Activated naive CD4-positive, alpha-beta T cell treated with Interleukin-2 at 50 U/mL for 16 hours (primary cell): ENCODE measurements around the gene RNF152.

Experiments used
- DNase-seq: peaks from one replicate; pipeline ENCODE4 v3.0.0-alpha.2; 2020

The RNF152 gene

DNA sequence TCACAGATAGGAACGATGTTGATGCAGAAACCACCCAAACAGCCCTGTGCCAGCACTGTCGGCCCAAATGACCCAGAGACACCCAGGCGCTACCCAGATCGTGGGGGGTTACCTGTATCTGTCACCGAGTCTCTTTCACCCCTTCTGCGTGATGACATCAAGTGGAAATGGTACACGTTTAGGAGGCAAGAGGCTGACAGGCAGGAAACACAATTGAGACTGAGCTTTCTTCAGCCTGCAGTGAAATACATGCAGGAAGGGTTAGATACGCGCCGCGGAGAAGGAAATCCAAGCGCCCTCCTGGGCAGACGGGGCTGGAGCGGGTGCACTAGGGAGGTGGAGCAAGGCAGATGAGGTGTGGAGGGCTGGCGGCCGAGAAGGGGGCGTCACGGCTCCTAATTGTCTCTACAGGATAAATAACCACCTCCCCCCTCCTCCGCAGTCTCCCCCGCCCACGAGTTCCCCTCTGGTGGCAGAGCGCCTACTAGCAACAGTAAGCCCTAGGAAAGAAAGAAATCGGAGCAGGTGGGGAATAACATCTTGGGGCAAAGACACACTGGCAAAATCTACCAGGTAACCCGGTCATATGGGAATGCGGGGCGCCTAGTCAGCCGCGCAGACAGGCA, at the start of gene RNF152:
RNF152 (minus strand) TSS at position 325 of the 626 bp plus-strand sequence. CDS start 76,544 bp downstream, outside the sequence.
- peak; percentile 33 for DNase-seq

GRCh38 chr18:61941948-61942471, 49.2 kb upstream of the RNF152 start:
- no peak for DNase-seq

DNA sequence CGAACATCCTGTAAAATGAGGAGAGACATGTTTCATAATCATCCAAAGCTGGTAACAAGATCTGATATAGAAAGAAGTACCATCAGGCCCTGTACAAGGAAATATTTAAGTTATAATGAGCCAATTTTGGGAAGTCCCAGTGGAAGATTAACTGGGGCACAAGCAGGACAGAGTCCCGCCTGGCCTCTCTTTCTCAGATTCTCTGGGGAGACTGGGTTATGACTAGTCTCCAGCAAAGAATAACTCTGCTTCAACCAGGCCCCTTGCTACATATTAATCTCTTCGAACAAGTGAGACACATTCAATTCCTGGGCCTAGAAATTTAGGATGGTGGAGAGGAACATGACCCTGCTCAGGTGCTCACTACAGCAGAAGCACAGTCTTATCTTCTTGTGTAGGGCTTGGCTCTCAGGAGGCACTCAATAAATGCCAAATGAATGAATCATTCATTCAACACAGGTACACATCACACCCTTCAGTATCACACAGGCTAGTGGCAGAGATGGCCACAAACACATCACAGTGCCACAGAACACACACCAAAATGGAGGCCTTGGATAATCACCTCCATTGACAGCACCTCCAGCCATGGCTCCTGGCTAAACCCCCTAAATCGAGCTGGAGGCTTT, 46.4 kb upstream of the RNF152 start:
- no peak for DNase-seq

DNA sequence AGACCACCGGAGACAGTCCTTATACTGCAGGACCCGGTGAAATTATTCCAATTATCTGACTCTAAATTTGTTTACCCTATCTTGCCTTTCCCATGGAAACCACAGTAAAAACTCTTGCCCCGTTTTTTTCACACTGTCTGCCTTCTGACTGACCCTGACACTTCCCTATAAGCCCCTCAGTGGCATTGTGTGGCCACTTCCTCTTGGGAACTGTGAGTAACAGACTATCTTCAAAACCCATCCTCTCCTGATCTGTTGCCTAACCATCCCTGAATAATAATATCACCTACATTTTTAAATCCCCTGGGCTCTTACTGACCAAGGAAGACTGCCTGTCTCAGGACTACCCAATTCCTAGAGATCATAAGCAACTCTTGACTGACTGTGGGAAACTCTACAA, 42.6 kb upstream of the RNF152 start:
- no peak for DNase-seq

- DNase-seq, result no peak
These were observed 39.0 kb upstream of the RNF152 start for GRCh38 chr18:61931654-61932379.

GRCh38 chr18:61929881-61930640, 37.3 kb upstream of the RNF152 start:
- DNase-seq, result no peak

DNA sequence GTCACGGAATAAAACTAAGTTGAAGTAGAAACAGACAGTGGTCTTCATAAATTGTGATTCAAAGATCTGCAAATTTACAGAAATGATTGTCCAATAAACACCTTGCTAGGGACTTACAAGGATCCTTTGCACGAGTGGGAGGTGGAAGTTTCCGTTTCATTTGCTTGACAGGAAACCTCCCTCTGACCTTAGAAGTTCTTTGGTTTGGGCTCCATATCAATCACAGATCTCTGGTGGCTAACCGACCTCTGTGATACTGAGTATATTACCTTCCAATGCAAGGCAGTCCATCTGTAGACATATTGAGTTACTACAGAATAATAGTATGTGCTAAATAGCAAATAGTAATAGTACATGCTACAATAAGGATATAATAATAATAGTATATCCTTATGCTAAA, 33.7 kb upstream of the RNF152 start:
- DNase-seq, result peak; percentile 49

DNA sequence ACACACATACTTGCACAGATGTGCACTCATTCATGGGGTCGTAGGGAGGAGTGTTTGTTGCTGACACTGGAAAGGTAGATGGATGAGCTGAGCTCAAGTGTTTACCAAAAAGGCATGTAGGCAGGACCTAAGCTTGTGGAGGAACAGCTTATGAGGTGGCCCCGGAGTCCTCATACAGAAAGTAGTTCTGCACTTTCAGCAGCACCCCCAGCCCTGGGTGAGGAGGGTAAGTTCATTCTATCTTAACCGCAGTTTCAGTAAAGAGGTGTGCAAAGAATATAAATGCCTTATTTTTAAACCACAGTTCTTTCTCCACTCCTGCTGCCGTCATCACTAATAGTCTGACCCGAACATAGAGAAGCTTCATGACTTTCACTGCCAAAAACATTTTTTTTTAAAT, 31.7 kb upstream of the RNF152 start:
- DNase-seq, result no peak

GRCh38 chr18:61922435-61922834, 29.6 kb upstream of the RNF152 start:
- DNase-seq, result no peak

GRCh38 chr18:61921621-61922235, 28.9 kb upstream of the RNF152 start:
- no peak for DNase-seq

DNA sequence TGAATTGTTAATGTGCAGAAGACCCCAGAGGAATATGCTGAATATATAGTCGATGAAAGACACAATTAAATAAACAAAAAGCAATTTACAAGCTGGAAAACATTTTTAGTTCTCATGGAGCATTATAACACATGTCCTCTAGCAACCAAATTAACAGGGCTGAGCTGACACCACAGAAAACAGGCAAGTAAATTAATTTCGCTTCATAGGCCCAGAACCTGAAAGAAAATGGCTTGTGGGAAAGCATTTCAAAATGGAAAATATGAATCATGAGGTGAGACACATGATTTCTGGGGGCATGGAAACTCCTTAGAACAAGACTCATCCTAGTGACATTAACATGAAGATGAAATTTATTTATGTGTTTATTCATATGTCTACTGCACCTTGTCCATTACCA, 25.0 kb upstream of the RNF152 start:
- no peak for DNase-seq

- DNase-seq, result no peak
These were observed 19.7 kb upstream of the RNF152 start for GRCh38 chr18:61912476-61912875.

DNA sequence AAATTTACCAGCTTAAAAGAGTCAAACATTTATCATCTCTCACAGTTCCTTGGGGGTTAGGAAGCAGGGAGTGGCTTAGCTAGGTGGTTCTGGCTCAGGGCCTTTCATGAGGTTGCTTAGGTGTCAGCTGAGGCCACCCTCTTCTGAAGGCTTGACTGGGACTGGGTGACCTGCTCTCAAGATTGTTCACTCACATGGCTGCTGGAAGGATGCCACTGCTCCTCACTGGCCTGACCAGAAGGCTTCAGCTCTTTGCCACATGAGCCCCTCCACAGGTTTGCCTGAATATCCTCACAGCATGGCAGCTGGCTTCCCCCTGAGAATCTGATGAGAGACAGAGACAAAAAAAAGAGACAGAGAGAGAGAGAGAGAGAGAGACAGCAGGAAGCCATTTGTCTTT, 17.3 kb upstream of the RNF152 start:
- no peak for DNase-seq

DNA sequence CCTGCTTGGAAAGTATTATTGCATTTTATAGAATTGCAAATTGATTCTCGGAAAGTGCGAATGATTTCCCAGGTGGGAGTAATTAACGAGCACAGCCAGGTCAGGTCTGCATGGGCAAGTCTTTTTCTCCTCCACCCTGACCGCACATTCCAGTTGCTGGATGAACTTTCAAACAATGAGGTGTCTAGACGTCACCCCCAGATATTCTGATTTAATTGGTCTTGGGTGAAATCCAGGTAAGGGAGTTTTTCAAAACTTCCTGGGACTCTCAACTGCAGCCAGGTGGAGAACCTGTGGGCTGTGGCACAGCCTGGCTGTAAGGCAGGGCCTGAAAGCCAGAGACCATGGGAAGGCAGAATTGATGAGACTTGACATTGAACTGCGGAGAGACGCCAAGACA, 15.9 kb upstream of the RNF152 start:
- DNase-seq, result no peak

DNA sequence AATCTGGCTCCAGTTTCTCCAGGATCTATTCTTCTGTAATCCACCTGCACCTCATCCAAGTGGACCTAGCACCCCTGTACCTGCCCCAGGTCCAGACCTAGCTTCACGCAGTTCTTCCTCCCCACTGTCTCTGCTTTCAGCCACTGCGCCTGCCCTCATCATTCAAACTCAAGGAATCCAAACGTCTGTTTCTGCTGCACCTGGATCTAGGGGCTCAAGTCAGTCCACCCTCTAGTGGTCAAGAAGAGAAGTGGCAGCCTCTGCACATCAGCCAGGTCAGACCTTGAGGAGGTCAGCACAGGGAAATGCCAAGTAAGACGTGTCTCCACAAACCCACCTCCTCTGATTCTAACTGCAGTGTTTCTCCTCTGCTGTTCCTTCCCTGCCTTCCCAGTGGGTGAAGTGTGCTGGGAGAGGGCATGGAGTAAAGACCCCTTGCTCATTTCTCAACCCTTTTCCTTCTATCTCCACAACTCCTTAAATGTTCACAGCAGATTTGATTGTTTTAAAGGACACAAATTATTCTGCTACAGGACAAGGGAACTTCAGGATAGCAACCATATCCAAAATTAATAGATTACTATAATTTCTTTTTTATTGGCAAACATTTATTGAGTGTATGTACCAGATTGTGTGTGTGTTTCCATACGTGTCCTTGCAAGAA, 8.6 kb upstream of the RNF152 start:
- DNase-seq, result peak; percentile 45

- DNase-seq, result no peak
These were observed 7.9 kb upstream of the RNF152 start for GRCh38 chr18:61900504-61901281.

DNA sequence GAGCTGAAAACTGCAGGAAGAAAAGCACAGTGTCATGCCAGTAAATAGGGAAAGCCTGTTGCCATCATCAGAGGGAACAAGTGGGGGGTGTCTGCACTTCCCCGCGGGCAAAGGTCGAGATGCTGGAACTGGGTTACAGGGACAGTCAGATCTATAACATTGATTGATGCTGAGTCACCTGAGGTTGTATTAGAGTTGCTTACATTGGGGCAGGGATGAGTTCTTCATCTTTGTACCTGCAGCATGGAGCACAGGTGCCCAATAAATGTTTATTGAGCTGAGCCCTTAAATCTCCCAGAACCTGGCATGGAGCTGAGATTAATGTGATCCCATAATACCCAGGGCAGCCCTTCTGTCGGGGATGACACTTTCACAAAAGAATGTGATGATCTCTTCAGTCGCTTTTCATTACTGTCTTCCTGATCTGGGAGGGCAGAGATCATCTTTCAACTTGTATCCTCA, 5.9 kb upstream of the RNF152 start:
- DNase-seq, result no peak

- DNase-seq, result no peak
These were observed 4.0 kb upstream of the RNF152 start for GRCh38 chr18:61896757-61897156.

GRCh38 chr18:61896118-61896517, 3.3 kb upstream of the RNF152 start:
- no peak for DNase-seq

DNA sequence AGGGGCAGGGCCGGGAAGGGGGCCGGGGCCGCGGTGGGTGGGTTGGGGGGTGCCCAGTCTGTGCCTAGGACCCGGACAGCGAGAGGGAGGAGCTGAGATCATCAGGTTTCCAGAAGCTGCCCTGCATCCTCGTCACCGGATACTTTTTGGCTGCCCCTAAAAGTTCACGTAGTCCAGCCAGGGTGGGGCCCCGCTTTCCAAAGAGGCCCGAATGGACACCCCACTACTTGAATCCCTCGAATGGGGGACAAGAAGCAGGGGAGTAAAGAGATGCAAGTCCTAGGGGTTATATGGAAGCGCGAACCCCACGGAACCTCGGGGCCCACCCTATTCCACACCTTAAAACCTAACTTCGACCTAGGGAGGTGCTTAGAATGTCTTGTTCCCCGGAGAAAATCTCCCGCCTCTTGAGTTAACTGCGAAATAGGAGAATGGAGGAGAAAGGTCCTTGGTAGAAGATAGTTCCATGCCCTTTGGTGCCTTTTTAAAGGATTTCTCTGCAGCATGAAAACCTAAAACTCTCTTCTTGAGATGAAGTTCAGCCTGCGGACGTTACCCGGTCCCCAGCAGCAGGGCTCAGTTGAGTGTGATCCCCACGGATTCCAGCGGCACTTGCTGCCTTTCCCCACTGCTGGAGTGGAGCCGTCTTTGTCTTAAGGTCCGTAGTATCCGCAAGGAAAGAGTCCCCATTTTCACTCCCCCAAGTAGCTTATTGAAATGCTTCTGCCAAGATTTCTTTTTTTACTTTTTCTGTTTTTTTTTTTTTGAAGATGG, 2.1 kb upstream of the RNF152 start:
- DNase-seq, result no peak
